Thoracic aorta (tissue), 2 donors: ENCODE data around the gene RAB31. TPM values are rescaled to one million over a fixed set of nuclear protein-coding genes. Genes with fewer than 3 reads are reported as not detected.
"Not testable (repeated sequence)": the region's sequence is repeated elsewhere in the genome, so short reads cannot be mapped to it uniquely, and the experiment has no call there.

Experiments used
- ATAC-seq: fragments of 150-250 bp; one replicate; pipeline ENCODE4 v1.8.0; 2017; ENCODE audit warnings: low read depth; ENCODE audit not compliant: insufficient number of reproducible peaks, low FRiP score
- DNase-seq: peaks from one replicate; pipeline ENCODE4 v3.0.0-alpha.2; 2020; ENCODE audit warnings: low spot score
- H3K27ac ChIP-seq, 2 donors: fragments of 200-600 bp; sonication (generic); 1 replicate in 1 of 2; 2 replicates in 1 of 2; pipeline ENCODE4 v1.5.1; 2016; ENCODE audit warnings: mild to moderate bottlenecking in 2 of 2, moderate library complexity in 2 of 2
- H3K27me3 ChIP-seq: fragments of 200-600 bp; sonication (generic); replicated peaks from 2 replicates; pipeline ENCODE4 v1.6.0; 2016; ENCODE audit warnings: mild to moderate bottlenecking; ENCODE audit not compliant: insufficient read depth
- H3K36me3 ChIP-seq: fragments of 200-600 bp; sonication (generic); one replicate; pipeline ENCODE4 v1.5.1; 2016
- H3K4me1 ChIP-seq, 2 donors: fragments of 200-600 bp; sonication (generic); 1 replicate in 1 of 2; 2 replicates in 1 of 2; pipeline versions ENCODE4 v1.5.1 to v1.6.0; 2016; ENCODE audit warnings: low read depth in 2 of 2, mild to moderate bottlenecking in 1 of 2; ENCODE audit not compliant: control insufficient read depth in 1 of 2
- H3K4me3 ChIP-seq: fragments of 200-600 bp; sonication (generic); 2 replicates; pipeline ENCODE4 v1.5.1; 2016; ENCODE audit warnings: mild to moderate bottlenecking
- H3K9me3 ChIP-seq: fragments of 200-600 bp; sonication (generic); 2 replicates; pipeline ENCODE4 v1.5.1; 2016
- CTCF ChIP-seq: fragments of 200-600 bp; sonication (generic); IDR thresholded peaks from one replicate; pipeline ENCODE4 v1.5.1; 2019; ENCODE audit warnings: antibody characterized with exemption
- total RNA-seq, 2 donors: library from RNA; depleted of rRNA; stranded (reverse); fragments of >200 nt; gene quantifications; one replicate each; pipeline versions ENCODE4 v1.1.0 to v1.2.3, GENCODE V29; 2016

The RAB31 gene
- total RNA-seq, 2 donors from 2014 or later, result 92.9 to 110 TPM

GRCh38 chr18:9666548-9666947 is 41.6 kb upstream of the RAB31 start:
- ATAC-seq (no peak), DNase-seq (no peak)
- Histone ChIP-seq H3K4me3 (no peak overlapping the region), H3K27me3 (no peaks in the 10 kb centered on the region), H3K9me3 (no peaks in the 10 kb centered on the region), H3K4me1 (no peaks in the 10 kb centered on the region), H3K27ac (no peak overlapping the region), H3K36me3 (no peaks in the 10 kb centered on the region)
- TF ChIP-seq CTCF, result no peak

GRCh38 chr18:9669016-9669415 is 39.1 kb upstream of the RAB31 start:
- Histone ChIP-seq H3K27ac (no peak overlapping the region), H3K36me3 (no peaks in the 10 kb centered on the region), H3K9me3 (no peaks in the 10 kb centered on the region), H3K4me3 (no peak overlapping the region), H3K4me1 (peaks cover 4 to 14% of the 10 kb centered on the region in 2 donors), H3K27me3 (no peaks in the 10 kb centered on the region)
- DNase-seq, result no peak
- ATAC-seq, result no peak
- TF ChIP-seq CTCF, result no peak

- Histone ChIP-seq H3K36me3 (no peaks in the 10 kb centered on the region), H3K4me3 (no peak overlapping the region), H3K27ac (no peak overlapping the region), H3K4me1 (peaks cover 4 to 14% of the 10 kb centered on the region in 2 donors), H3K9me3 (no peaks in the 10 kb centered on the region), H3K27me3 (no peaks in the 10 kb centered on the region)
- no peak for TF ChIP-seq CTCF
- no peak for DNase-seq
- no peak for ATAC-seq
These were observed 36.9 kb upstream of the RAB31 start for GRCh38 chr18:9671214-9671613.

GRCh38 chr18:9673296-9674251 is 34.5 kb upstream of the RAB31 start:
- DNase-seq (no peak), ATAC-seq (no peak)
- Histone ChIP-seq H3K27me3 (no peaks in the 10 kb centered on the region), H3K4me1 (peaks cover 4 to 14% of the 10 kb centered on the region in 2 donors), H3K9me3 (no peaks in the 10 kb centered on the region), H3K4me3 (no peak overlapping the region), H3K27ac (no peak overlapping the region), H3K36me3 (no peaks in the 10 kb centered on the region)
- no peak for TF ChIP-seq CTCF

- DNase-seq, H3K9me3 ChIP-seq, H3K4me1 ChIP-seq, H3K27me3 ChIP-seq, H3K36me3 ChIP-seq, H3K27ac ChIP-seq, H3K4me3 ChIP-seq, ATAC-seq: not testable (repeated sequence)
These were observed 29.9 kb upstream of the RAB31 start for GRCh38 chr18:9678216-9678615.
